ENCODE measurements around the gene KIRREL3.

Gene KIRREL3

GRCh38 chr11:126497581-126498122, 502.9 kb downstream of the KIRREL3 start:
- DNase-seq: no peak

DNA sequence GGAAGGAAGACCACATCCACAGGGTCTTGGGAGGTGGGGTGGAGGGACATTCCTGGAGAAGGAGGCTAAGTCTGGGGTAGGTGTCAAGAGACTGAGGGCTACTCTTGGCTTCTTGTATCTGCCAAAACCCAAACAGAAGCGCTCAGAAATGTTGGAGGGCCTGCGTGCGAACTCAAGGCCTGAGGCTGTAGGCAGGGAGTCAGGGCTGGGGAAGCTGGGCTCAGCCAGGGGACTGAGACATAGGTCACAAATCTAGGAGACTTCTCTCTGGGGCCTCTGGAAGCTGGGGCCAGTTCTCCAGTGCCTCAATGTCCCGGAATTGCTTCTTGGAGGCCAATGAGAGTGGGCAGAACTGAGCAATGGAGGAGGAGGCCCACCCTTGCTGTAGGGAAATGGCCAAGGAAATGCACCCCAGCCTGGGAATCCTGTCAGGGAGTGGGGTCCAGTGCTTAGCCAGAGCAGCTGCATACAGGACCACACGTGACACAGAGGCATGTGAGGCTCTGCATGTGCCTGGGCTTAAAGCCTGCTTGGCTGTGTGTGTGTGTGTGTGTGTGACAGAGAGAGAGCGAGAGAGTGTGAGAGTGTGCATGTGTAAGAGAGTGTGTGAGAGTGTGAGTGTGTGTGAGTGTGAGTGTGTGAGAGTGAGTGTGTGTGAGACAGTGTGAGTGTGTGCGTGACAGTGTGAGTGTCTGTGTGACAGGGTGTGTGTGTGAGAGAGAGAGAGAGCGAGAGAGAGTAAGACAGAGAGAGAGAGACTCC, 503.8 kb downstream of the KIRREL3 start:
- no peak for DNase-seq

GRCh38 chr11:126495281-126496220, 505.0 kb downstream of the KIRREL3 start:
- DNase-seq: no peak

DNA sequence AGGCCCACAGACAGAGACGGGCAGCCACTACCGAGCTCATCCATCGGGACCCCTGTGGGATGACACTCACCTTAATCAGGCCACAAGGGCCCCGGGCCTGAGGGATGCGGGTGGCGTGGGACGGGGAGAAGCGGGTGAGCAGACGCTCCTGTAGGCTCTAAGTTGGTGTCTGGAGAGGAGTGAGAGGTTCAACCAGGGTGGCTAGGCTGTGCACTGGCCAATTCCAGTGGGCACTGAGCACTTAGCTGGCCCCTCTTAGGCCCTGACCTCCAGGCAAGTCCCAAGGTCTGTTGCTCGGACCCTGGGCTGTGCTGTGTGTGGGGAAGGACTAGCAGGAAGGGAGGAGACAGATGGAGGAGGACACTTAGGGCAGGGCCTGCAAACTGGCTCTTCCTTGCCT, 505.7 kb downstream of the KIRREL3 start:
- no peak for DNase-seq

GRCh38 chr11:126492331-126493082, 508.1 kb downstream of the KIRREL3 start:
- DNase-seq: no peak

DNA sequence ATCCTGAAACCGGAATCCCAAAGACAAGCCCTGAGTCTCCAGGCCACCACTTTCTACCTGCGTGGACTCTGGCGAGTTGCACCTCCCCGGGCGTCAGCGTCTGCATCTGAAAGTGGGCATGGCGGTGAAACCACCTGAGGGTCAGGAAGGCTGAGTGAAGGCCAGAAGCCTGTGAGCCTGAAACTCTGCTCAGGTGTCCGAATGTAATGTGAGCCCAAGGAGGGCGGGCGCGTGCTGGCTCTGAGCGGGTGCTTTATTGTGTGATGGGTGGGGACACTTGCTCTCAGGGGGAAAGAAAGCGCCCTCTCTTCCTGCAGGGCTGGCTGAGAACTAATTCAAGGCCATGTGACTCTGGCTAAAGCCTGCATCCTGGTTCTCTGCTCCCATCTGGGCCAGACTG, 509.5 kb downstream of the KIRREL3 start:
- DNase-seq: no peak

DNA sequence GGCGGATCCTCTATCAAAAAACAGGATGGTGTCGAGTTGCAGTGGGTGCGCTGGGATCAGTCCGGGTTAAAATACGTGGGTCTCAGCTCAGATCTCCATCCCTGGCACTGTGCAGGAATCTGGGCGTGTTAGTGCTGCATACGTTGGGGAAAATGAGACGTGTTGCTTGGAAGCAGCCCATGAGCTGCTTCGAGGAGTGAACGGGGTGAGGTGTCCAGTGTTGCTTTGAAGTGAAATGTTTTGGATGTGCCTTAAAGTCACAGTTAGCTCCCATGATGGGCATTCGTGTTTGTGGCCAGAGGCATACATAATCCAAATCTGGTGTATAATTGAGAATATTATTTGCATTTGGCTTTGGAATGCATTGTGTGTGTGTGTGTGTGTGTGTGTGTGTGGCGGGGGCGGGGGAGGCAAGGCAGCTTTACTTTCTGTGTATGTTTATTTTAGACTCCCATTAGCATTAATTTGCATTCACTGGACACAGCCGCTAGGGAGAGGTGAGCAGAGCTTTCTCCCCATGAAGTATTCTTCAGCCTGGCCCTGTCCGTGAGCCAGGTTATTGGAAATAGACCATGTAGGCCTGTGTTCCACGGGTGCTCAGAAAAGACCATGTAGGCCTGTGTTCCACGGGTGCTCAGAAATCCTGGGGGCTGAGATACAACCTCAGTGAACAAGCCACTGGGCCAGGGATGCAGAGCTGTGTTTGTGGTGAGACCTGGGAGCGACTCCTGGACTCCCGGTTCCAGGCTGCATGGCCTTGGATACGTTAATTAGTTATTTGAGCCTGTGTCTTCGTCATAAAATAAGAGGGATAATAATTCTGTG, 510.5 kb downstream of the KIRREL3 start:
- no peak for DNase-seq

DNA sequence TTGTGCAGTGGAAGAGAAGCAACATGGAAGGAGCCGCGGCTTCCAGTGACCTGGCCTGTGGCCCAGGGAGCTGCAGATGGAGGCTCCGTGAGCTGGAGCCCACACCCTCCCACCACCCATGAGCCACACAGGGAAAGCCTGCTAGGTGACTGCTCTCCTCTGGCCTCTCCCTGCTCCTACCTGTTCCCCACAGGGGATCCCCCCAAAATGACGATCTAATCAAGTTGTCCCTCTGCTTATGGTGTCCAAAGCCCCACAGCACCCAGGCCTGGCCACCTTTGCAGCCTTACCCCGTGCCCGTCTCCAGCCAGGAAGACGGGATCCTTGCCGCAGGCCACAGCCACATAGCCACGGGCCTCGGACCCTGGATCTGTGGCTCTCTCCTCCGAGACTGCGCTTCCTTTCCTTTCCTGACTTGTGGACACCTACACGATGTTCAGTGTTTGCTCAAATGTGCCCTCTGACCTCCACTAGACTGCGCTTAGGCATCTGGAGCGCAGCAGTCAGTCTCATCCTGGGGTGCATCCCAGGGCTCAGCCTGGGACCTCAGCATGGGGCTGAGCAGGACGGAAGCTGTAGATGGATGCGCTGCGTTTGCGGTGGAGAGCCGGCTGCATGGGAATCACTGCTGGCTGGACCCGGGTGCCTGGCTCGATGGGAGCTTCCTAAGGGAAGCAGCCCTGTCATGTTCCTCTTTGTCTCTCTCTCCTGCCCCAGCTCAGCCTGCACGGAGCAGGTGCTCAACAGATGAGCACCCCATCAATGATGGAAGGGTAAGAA, 511.8 kb downstream of the KIRREL3 start:
- DNase-seq: no peak

DNA sequence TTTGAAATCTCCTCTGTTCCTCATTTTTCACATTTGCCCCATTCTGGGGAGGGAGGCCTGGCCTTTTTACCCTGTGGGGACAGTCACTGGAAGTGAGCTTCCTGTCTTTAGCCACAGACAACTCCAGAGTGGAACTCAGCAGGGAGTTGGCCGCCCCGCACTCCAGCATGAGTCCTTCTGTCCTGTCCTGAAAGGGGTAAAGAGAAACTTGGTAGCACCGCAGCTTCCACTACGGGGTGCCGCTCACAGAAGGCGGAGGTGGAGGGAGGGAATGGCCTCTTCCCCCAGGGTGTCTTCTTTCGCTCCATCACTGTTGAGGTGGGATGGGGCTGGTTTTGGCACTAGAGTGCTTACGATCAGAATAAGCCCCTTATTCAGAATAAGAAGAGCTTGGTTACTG, 512.9 kb downstream of the KIRREL3 start:
- no peak for DNase-seq

- DNase-seq: no peak
Observed at GRCh38 chr11:126485986-126486635, 514.5 kb downstream of the KIRREL3 start.

DNA sequence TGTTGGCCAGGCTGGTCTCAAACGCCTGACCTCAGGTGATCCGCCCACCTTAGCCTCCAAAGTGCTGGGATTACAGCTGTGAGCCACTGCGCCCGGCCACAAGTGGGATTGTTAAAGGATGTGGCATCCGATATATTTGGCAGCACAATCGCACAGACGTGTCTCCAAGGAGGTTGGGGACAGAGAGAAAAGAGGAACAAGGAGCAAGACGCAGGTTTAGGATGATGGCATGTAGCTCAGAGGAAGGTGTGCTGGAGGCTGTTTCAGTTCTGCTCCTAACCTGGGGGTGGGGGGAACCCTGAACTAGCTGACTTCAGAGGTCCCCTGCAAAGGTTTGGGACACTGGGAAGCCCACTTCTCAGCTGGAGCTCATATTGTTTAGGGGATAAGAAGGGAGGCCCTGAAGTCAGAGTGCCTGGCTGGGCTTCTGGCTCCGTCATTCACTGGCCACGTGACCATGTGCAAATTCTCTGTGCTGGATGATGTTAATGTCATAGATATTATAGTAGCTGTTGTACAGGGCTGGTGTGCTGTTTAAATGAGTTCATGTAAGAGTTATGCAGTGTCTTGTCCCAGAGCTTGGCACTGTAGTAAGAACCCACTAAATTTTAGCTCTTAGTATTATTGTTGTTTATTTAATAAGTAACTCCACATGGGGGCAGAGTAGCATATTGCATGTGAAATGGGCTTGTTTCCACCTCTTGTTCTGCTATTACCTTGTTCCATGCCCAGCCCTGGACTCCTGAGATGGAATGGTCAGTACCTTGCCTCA, 515.4 kb downstream of the KIRREL3 start:
- DNase-seq: peak; percentile 14

GRCh38 chr11:126484266-126484665, 516.3 kb downstream of the KIRREL3 start:
- no peak for DNase-seq

DNA sequence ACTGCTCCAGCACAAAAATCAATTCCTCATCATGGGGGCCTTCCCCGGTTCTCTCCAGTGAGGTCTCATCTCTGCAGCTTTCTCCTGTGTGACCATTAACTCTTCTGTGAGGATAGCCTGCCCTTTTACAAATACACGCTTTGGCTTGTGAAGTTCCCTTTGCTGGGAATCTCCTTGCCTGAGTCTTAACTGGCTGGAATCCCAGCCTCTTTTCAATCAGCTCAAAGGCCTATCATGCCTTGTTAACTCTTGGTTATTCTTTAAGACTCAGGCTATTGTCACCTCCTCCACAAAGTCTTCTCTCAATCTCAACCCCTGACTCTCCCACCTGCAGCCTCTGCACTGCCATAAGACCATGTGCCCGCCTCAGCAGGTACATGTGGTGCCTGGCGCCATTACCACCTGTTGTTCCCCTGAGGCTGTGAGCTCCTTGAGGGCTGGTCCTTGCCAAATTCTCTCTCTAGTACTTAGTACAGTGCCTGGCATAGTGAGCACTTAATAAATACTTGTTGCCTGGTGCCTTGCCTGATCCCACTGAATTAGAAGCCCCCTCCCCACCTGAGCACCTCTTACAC, 516.9 kb downstream of the KIRREL3 start:
- no peak for DNase-seq

GRCh38 chr11:126482586-126483108, 517.9 kb downstream of the KIRREL3 start:
- no peak for DNase-seq

DNA sequence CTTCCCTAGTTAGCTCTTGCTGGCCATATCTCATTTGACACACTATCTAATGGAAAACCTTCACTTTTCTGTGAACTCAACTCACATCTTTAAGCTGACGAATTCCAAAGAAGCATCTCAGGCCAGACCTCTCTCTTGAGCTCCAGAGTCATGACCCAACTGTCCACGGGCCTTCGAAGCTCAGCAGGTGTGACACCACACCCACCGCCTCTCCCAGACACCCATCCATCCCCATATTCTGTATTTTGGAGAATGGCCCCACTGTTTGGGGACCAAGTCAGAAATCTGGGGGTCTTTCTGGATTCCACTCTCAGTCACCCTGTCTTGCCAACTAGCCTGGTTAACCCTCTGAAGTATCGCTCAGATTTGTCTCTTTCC, 519.3 kb downstream of the KIRREL3 start:
- DNase-seq: no peak

GRCh38 chr11:126480410-126481302, 519.9 kb downstream of the KIRREL3 start:
- peak; percentile 42 for DNase-seq

GRCh38 chr11:126480015-126480409, 520.6 kb downstream of the KIRREL3 start:
- no peak for DNase-seq

Data from NCI-H1694 treated with DMSO at 0.1 percent for 48 hours (cell line).